AML-193 (cell line): ENCODE measurements around the gene ROPN1L.
"Not testable (repeated sequence)": the region's sequence is repeated elsewhere in the genome, so short reads cannot be mapped to it uniquely, and the experiment has no call there.

Experiments used
- DNase-seq, 2 experiments: peaks; one replicate each; lab custom pipeline; 2025; lab: John Stamatoyannopoulos, UW

Gene ROPN1L

DNA sequence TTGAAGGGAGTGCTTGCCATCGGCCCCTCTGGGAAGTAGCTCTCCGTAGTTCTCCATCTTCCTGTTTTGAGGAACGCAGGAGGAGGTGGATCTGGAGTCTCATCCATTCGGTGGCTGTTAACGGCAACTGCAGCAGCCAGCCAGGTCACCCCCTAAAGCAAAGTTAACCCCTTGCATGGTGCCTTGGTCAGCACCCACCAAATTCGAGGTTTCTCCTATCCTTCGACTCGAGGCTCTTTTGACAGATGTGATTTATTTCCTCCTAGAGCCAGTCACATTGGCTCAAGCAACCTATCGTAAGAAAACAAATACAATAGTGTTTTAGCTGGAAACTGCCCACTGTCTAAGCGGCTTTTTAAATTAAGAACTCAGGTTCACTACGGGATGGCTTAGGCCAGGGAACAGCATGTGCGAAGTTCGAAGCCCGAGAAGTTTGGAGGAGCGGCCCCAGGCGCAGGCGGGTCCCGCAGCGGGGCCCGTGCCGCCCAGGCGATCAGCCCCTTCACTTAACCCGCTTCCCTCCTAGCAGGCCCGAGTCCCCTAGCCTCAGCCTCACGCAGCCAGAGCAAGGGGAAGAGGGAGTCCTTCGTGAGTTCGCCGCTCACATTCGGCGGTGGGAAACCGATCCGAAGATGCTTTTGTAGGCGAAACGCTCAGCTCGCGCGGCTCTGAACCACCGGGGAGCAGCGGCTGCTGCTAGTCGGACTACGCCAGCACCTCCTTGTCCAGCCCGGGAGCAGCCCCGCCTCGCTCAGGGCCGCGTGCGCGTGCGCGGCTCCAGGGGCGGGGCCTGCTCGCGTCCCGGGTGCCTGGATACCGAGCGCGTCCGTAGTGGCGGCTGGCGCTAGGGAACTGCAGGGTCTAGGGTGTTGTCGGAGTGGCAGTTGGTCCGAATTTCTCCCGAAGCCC, at the start of gene ROPN1L:
Gene ROPN1L (plus strand): TSS at position 797 of the 909 bp plus-strand sequence. CDS start 289 bp downstream, outside the sequence.
- DNase-seq = peak; percentile 73 to 74

DNA sequence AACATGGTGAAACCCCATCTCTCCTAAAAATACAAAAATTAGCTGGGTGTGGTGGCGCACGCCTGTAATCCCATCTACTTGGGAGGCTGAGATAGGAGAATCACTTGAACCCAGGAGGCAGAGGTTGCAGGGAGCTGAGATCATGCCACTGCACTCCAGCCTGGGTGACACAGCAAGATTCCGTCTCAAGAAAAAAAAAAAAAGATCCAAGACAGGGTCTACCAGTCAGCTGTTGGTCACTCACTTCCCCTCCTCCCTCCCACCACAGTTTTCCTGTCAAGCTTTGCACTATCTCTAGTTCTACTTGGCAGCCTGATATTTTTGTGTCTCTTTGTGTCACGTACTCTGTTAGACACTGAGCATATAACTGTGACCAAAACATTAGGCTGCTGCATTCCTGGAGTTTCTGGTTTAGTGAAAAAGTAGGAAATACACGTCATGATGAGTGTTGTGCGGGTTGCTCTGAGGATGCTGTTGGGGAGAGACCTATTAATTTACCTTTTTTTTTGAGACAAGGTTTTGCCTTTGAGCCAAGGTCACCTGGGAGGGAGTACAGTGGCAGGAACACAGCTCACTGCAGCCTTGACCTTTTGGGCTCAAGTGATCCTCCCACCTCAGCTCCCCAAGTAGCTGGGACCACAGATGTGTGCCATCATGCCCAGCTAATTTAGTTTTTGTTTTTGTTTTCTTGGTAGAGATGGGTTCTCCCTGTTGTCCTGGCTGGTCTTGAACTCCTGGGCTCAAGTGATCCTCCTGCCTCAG, 48.9 kb upstream of the ROPN1L start:
- DNase-seq = not testable (repeated sequence)

DNA sequence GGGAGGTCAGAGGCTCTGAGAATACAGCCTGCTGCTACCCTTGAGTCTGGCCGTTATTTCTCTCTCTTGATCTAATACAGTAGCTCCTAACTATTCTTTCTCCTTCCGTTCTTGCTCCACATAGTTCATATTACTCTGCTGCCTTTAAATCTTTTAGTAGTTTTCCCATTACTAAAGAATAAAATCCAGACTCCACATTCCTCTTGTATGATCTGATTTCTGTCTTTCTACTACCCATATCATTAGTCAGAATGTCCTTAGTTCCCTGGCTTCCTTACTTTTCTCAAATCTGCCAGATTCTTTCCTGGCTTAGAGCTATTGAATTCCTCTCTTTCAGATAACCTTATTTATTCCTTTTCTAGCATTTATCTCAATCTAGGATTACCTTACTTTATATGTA, 48.2 kb upstream of the ROPN1L start:
- DNase-seq = no peak

GRCh38 chr5:10396552-10396951, 45.1 kb upstream of the ROPN1L start:
- no peak for DNase-seq

GRCh38 chr5:10399839-10400238, 41.8 kb upstream of the ROPN1L start:
- no peak for DNase-seq

- no peak for DNase-seq
Measured at GRCh38 chr5:10400411-10400810, 41.3 kb upstream of the ROPN1L start.

DNA sequence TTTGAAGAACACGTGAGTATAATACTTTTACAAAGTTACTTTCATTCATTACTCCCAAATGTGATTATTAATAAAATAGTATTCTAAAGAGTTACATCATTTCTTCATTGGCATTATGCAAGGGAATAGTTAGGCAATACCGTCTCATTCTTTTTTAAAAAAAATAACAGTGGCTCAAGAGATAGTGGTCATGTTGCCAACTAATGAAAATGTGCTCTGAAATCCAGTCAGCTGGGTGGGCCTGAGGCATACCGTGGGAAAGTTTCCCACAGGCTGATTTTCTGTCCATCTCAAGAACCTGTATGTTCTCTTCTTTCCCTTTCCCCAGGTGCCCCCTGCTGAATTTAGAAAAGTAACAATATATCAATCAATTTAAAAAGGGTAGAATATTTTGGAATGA, 40.8 kb upstream of the ROPN1L start:
- peak; percentile 8 to 19 for DNase-seq

DNA sequence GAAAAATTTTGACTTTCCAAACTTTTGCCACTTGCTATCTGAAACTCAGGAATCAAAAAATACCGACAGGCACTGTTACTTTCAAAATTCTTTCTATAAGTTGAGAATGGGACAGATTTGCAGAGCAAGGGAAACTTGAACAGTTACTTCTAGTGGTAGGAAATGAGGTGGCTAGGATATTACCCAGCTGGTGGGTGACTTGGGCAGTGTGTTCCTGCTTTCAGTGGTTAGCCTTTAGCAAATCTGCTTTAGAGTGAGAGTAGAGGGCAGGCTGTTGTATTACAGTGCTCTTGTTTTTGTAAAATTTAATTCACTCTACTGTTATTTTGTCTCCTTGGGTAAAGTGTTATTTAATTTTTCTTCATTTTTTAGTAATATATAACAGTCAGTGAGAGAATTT, 40.2 kb upstream of the ROPN1L start:
- DNase-seq = no peak

DNA sequence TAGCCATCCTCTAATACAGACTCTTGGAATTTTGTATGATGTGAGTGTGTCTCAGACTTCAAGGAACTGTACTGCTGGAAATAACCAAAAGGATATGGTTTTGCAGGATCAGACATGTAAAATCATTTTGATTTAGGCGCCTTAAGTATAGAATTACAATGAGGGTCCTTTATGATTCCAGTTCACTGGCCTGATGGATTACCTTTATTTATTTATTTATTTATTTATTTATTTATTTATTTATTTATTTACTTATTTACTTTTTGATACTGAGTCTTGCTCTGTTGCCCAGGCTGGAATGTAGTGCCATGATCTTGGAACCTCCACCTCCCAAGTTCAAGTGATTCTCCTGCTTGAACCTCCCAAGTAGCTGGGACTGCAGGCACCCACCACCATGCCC, 37.9 kb upstream of the ROPN1L start:
- DNase-seq = no peak

- no peak for DNase-seq
Measured at GRCh38 chr5:10406651-10407050, 35.0 kb upstream of the ROPN1L start.

DNA sequence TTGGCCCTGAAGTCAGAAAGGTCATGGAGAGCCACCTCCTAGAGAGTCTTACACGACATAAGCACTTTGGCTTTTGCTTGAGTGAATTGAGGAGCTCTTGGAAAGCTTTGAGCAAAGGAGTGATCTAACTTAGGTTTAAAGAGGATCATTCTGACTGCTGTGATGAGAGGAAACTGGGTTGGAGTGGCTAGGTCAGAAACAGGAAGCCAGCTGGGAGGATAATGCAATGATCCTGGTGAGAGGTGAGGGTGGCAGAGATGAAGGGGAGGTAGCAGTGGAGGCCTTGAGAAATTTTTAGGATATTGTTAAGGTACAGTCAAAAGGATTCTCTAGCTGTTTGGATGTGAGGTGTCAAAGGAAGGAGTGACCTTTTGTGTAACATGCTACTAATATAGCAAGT, 32.2 kb upstream of the ROPN1L start:
- peak; percentile 13 to 29 for DNase-seq

- DNase-seq = no peak
Measured at GRCh38 chr5:10410662-10411061, 31.0 kb upstream of the ROPN1L start.

DNA sequence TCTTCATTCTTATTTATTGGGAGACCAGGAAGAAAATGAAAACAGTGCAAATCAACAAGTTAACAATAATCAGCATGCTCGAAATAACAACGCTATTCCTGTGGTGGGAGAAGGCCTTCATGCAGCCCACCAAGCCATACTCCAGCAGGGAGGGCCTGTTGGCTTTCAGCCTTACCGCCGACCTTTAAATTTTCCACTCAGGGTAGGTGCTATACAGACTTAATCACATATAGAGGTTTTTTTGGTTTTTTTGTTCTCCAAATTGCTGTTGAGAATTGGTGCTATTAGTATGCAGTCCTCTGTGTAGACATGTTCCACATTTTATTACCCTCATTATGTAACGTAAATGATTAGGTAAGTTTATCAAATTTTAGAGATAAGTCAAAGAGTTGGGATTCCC, 30.3 kb upstream of the ROPN1L start:
- DNase-seq = no peak

GRCh38 chr5:10416868-10417267, 24.8 kb upstream of the ROPN1L start:
- no peak for DNase-seq

GRCh38 chr5:10418654-10419345, 22.9 kb upstream of the ROPN1L start:
- no peak for DNase-seq

- no peak for DNase-seq
Measured at GRCh38 chr5:10420468-10420867, 21.2 kb upstream of the ROPN1L start.

- DNase-seq = no peak
Measured at GRCh38 chr5:10420932-10421331, 20.7 kb upstream of the ROPN1L start.

DNA sequence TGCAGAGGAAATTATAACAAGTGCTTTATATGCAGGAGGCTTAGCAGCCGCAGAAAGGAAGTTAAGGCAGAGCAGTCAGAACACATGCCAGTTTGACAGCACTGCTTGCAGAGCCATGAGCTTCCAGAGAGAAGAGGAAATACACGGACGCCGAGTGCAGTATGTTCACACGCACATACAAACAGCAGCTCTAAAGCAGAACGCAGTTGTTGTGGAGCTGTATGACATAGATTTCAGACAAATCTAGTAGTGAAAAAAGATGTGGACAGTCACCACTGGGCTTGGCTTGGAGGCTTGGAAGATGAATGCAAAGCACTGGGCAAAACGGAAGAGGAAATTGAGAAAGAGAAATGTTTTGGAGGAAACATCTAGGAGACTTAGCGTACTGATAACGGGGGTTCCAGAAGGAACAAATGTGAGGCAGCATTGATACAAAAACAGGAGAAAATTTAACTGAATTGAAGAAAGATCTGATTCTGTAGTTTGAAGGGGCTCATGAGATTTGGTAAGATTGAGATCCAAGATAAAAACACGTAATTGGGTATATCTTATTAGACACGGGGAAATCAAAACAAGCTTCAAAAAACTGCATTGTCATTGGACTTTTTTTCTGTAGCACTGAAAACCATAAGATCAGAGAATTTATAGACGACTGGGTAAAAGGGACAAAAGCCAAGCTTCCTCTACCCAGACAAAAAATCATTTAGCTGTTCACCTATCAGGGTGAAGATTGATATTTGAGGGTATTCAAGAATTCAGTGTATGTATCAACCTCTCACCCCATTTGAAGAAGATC, 19.6 kb upstream of the ROPN1L start:
- DNase-seq = peak; percentile 55 to 69

GRCh38 chr5:10423022-10423421, 18.7 kb upstream of the ROPN1L start:
- DNase-seq = no peak

DNA sequence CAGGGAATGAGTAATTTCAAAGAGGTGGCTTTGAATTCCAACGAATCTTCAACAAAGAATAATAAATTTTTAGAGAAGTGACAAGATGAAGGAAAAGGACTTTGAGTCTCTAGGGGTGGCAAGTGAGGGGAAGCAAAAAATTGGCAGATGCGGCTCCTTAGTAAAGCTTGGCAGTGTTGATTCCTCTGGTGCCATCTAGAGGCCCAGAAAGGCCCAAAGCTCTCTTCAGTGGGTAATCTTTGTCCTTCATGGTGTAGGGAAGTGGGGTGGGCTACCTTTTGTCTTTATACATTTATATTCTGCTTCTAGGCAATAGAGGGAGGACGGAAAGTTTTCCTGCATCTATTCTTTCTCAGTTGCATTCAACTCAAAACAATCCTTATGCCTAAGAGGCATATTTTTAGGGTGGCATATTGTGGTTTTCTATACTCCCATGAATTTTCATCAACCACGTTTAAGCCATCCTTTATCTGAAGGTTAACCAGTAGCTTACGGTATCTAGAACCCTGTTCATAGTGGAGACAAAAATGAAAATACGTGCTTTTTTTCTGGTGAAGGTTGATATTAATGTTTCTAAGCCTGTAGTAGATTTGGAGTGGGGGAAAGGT, 17.5 kb upstream of the ROPN1L start:
- peak in 1 of 2 experiments; percentile 7 for DNase-seq

DNA sequence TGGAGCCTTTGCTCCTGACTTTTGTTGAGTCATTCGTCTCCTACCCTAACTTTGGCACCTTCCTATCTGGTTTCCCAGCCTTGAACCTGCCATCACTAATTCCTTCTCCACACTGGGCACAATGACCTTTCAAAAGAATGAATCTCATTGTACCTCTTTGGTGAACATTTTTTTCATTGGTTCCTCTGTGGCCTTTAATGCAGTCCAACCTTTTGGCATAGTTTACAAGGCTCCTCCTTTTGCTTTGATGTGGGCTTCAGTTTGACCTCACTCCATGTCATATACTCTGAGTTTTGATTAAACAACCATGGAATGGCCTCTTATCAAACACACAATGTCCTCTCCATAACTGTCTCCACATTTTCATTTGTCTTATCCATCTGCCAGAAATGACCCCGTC, 14.5 kb upstream of the ROPN1L start:
- no peak for DNase-seq
